H7 (cell line): ENCODE results near the gene ADARB2. TPM values are rescaled to one million over a fixed set of nuclear protein-coding genes. Genes with fewer than 3 reads are reported as not detected.

Experiments used
- DNase-seq: peaks from one replicate; pipeline ENCODE4 v3.0.0; 2012
- H3K27me3 ChIP-seq: 2 replicates; pipeline ENCODE4 v1.6.0; 2011; ENCODE audit warnings: mild to moderate bottlenecking, low read length; ENCODE audit not compliant: control insufficient read depth, insufficient read depth
- H3K36me3 ChIP-seq: replicated peaks from 2 replicates; pipeline ENCODE4 v1.5.1; 2011; ENCODE audit warnings: low read length; ENCODE audit not compliant: control insufficient read depth, insufficient read depth
- H3K4me3 ChIP-seq: 2 replicates; pipeline ENCODE4 v1.5.1; 2011; ENCODE audit warnings: low read depth, mild to moderate bottlenecking, control low read depth, low read length, moderate library complexity; ENCODE audit not compliant: insufficient read depth
- total RNA-seq: library from RNA; depleted of rRNA; stranded (reverse); fragments of >200 nt; shearing (Covaris generic); gene quantifications from 2 replicates; pipeline ENCODE4 v1.2.3, GENCODE V29; 2014

Gene ADARB2
- total RNA-seq, 1 experiment from 2014 or later, result 1.5 TPM

DNA sequence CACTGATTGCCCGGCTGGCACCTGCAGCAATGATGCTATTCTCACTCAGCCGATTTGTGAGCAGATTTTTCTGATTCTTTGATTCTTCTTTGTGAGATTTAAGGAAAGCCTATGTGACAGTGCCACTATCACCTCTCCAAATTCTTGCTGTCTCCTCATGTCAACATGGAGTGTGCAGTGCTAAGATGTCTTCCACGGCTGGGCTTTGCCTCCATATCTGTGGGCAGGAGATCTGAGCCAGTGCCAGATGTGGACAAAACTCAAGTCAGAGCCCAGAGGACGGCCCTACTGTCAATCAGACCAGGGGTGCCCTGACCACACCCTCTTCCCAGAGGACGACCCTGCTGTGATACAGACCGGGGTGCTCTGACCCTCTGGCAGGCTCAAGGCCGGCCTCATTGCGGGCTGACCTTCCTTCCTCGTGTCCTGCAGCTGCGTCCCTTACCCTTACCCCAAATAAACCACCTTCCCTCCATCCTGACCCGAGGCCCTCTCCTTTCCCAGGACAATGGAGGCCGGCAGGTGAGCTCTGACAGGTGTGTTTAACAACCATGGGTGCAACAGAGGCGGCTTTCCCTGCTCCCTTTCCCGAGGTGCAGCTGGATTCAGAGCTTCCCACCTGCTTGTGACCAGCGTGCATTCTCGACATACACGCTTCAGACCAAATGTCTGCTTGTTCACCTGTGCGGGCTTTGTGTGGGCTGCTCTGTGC, 221.4 kb downstream of the ADARB2 start:
- peak; percentile 39 for DNase-seq
- Histone ChIP-seq H3K4me3 (no peak overlapping the region), H3K36me3 (no peaks in the 10 kb centered on the region), H3K27me3 (no peaks in the 10 kb centered on the region)

DNA sequence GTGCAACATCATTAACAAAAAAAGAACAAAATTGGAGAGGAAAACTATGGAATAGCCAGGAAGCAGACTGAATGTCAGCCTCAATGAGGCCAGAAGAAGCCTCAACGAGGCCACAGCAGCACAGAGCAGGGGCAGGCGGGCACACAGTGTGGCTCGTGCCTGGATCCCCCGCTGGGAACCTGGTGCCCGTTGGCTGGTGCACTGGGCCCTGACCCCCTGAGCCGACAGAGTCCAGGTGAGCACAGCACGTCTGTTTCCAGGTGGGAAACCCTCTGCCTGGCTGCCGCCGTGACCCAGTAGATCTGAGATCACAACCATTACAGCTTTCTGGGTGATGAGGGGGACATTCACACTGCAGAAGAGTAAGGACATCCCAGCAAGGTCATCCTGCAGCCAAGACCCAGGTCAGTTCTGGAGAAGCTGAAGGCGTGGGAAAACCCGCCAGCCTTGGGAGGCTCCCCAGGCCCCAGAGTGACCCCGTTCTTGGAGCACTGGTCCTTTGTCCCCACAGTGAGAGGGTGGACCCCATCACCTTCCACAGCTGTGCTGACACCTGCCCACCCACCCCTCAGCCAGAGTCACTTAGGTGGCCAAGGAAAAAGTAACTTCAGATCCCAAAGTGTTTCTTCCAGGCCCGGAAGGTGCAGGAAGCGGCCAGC, 222.1 kb downstream of the ADARB2 start:
- H3K36me3 ChIP-seq, result no peaks in the 10 kb centered on the region
- H3K27me3 ChIP-seq, result no peaks in the 10 kb centered on the region
- peak; percentile 24 for DNase-seq
- no peak overlapping the region for H3K4me3 ChIP-seq

DNA sequence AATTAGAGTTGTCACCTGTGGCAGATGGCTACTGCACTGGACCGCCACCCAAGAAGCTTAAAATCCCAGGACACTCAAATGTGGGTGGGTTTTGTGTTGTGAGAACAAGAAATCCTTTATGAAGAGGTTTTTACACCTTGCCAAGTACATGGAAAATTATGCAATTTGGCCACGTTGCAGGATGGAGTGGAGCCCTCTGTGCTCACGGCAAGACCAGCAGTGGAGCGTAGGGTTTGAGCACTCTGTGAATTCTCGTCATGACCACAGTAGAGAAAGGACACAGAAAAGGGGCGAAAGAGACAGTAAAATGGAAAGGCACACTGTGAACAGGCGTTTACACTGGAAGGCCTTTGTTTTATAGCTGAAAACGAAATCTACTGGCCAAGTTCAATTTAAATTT, 222.6 kb downstream of the ADARB2 start:
- peak; percentile 13 for DNase-seq
- H3K36me3 ChIP-seq, result no peaks in the 10 kb centered on the region
- no peak overlapping the region for H3K4me3 ChIP-seq
- no peaks in the 10 kb centered on the region for H3K27me3 ChIP-seq

DNA sequence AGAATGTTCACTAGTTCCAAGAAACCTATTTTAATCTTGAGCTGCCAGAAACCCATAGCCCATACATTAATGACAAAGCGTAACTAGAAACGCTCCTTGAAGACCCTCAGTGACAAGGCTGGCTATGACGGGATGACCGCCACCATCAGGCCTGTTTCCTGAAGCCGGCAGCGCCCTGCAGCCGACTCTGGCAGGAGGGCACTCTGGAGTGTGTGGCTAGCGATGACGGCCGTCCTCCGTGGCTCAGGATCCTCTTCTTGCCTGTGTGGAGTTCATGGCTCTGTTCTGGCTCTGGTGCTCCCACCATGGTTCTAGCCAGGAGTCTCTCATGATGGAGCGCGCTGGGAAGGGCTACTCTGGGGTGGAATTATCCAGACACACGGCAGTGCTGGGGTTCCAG, 224.1 kb downstream of the ADARB2 start:
- no peaks in the 10 kb centered on the region for H3K36me3 ChIP-seq
- H3K4me3 ChIP-seq, result no peak overlapping the region
- no peaks in the 10 kb centered on the region for H3K27me3 ChIP-seq
- peak; percentile 13 for DNase-seq

DNA sequence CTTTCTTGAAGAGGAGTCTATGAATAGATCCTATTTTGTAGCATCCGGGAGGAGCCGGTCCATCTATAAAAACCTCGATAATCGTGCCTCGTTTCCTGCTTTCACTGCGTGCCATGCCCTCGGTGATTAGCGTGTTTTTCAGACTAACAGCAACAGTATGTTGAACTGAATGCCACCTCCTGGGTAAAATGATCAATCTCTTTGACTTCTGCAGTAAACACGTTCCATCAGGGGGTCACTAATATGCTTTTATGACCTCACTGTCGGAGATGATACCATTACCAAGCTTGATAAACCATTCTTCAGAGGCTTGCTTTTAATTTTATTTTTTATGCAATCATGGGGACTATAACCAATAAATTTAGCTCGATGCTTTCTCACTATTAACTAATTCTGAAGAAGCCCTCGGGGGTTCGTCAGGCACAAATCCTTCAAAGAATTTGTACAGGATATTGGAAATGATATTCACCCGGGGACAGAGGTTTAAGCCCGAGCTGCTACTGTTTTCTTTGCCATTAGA, 228.3 kb downstream of the ADARB2 start:
- no peak for DNase-seq
- H3K27me3 ChIP-seq, result no peaks in the 10 kb centered on the region
- no peaks in the 10 kb centered on the region for H3K36me3 ChIP-seq
- H3K4me3 ChIP-seq, result no peak overlapping the region

DNA sequence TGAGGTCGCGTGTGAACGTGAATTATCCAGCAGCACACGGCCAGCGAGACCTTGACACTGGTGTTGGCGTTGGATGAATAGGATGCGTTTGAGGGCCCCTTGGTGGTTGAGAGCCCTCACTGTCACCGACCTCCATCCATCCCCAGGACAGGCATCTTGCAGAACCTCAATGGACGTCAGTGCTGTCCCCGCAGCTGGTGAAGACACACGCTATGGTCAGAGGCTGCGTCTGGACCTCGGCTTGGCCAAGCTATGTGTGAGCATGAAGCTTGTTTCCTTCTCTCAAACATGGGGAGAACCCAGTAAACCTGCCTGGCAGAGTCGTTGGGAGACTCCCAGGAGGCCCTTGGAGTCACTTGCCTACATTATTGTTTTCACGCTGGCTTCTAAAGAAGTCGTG, 229.2 kb downstream of the ADARB2 start:
- DNase-seq, result no peak
- Histone ChIP-seq H3K36me3 (no peaks in the 10 kb centered on the region), H3K4me3 (no peak overlapping the region), H3K27me3 (no peaks in the 10 kb centered on the region)

DNA sequence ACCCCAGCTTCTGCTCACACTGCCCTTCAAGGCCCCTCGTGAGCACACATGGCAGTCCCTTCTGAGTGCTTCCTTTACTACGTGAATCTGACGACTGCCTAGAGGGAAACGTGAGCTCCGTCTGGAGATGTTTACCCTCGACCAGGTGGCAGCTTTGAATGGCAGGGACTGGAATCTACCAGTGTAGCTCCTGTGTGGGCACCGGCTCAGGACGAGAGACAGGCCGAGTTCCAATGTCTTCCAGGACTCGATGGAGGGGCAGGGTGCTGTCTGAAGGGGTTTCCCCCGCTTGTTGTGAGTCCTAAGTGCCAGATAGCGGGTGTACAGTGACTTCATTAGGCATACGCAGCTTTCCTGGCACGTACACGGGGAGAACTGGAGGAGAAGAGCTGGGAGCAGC, 229.9 kb downstream of the ADARB2 start:
- H3K27me3 ChIP-seq, result no peaks in the 10 kb centered on the region

DNA sequence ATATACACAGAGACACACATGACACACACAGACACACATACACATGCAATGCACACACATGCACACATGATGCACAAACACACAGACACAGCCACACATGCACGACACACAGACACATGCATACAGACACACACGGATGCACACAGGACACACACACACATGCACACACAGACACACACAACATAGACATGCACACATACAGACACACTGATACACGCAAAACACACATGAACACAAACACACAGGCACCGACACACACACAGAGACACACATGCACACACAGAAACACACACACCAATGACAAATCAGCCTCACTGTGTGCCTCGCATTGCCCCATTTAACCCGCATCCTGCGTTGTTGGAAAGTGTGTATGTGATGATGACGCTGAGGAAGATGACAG, 232.4 kb downstream of the ADARB2 start:
- Histone ChIP-seq H3K4me3 (no peak overlapping the region), H3K27me3 (no peaks in the 10 kb centered on the region), H3K36me3 (no peaks in the 10 kb centered on the region)
- DNase-seq, result no peak

More for the DNA sequence above, 229.9 kb downstream of the ADARB2 start:
- no peak for DNase-seq
- Histone ChIP-seq H3K36me3 (no peaks in the 10 kb centered on the region), H3K4me3 (no peak overlapping the region)

DNA sequence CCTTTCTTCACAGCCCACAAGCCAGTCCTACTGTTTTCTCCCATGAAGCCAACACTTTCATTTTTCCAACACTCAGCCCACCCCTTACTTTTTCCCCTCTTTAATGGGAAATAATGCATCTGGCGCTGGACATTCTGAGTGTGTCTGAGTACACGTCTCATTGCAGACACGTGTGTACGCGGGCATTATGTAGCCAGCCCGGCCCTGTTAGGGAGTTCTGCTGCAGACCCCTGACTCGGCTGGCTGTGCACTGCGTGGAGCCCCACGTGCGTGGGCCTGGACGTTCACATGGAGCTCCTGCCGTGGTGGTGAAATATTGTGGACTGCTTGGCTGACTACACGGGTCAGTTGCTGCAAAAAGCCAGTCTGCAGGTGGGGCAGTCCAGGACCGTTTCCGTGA, 233.0 kb downstream of the ADARB2 start:
- no peak for DNase-seq
- Histone ChIP-seq H3K4me3 (no peak overlapping the region), H3K27me3 (no peaks in the 10 kb centered on the region), H3K36me3 (no peaks in the 10 kb centered on the region)

DNA sequence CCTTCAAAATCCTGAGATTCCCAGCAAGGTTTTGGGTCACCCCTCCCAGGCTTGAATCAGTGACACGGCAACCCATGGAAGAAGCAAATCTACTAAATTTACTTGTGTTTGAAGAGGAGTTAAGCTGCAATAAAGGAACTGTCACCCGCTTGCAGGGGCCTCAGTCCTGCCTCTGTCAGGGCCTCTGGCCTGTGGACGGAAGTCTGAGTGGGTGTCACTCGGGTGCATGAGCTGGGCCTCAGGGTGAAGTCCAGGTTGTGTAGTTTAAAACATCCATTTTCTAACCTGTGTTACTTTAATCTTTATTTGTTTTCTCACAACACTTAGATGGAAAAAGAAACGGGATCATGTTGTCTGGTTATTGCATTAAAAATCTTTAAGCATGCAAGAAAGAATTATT, 234.9 kb downstream of the ADARB2 start:
- Histone ChIP-seq H3K36me3 (no peaks in the 10 kb centered on the region), H3K4me3 (no peak overlapping the region), H3K27me3 (no peaks in the 10 kb centered on the region)
- no peak for DNase-seq

DNA sequence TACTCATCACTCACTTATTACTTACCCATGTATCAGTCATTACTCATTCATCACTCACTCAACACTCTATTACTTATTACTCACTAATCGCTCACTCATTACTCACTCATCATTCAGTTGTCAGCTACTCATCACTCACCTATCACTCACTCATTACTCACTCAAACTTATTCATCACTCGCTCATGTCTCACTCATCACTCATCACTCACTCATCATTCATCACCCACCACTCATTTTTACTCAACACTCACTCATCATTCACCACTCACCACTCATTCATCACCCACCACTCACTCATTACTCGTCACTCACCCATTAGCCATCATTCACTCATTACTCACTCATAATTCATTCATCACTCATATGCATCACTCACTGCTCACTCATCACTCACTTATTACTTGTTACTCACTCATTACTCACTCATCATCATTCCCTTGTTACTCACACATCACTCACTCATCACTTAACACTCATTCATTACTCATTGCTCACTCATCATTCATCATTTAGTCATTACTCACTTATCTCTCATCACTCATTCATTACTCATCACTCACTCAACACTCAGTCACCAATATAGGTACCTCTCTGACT, 237.9 kb downstream of the ADARB2 start:
- DNase-seq, result no peak
- no peaks in the 10 kb centered on the region for H3K27me3 ChIP-seq

DNA sequence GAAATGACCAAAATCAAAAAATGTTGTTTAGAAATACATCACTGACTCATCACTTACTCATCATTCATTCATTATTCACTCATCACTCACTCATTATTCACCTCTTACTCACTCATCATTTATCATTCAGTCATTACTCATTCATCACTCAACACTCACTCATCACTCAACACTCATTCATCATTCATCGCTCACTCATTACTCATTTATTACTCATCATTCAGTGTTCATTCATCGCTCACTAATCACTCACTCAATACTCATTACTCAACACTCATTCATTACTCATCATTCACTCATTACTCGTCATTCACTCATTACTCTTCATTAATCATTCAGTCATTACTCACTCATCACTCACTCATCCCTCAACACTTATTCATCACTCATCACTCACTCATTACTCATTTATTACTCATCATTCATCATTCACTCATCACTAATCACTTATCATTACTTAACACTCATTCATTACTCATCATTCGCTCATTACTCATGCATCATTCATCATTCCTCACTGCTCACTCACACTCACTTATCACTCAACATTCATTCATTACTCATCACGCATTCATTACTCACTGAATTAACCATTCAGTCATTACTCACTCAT, 238.5 kb downstream of the ADARB2 start:
- Histone ChIP-seq H3K27me3 (no peaks in the 10 kb centered on the region), H3K36me3 (no peaks in the 10 kb centered on the region)
- DNase-seq, result no peak

More for the DNA sequence above, 237.9 kb downstream of the ADARB2 start:
- H3K4me3 ChIP-seq, result no peak overlapping the region
- H3K36me3 ChIP-seq, result no peaks in the 10 kb centered on the region

DNA sequence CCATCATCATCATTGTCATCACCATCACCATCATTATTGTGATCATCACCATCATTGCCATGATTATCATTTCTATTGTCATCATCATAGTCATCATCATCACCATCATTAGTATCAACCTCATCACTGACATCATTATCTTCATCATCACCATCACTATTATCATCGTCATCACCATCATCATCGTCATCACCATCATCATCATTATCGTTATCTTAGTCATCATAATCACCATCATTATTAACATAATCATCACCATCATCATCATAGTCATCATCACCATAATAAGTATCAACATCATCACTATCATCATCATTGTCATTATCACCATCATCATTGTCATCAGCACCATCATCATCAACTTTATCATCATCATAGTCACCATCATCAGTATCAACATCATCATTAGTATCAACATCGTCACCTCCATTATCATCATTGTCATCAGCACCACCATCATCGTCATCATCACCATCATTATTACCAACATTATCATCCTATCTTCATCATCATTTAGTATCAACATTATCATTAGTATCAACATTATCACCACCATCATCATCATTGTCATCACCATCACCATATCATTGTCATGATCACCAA, 241.3 kb downstream of the ADARB2 start:
- no peak for DNase-seq
- no peaks in the 10 kb centered on the region for H3K27me3 ChIP-seq
- no peak overlapping the region for H3K4me3 ChIP-seq
- H3K36me3 ChIP-seq, result no peaks in the 10 kb centered on the region

More for the DNA sequence above, 238.5 kb downstream of the ADARB2 start:
- no peak overlapping the region for H3K4me3 ChIP-seq

DNA sequence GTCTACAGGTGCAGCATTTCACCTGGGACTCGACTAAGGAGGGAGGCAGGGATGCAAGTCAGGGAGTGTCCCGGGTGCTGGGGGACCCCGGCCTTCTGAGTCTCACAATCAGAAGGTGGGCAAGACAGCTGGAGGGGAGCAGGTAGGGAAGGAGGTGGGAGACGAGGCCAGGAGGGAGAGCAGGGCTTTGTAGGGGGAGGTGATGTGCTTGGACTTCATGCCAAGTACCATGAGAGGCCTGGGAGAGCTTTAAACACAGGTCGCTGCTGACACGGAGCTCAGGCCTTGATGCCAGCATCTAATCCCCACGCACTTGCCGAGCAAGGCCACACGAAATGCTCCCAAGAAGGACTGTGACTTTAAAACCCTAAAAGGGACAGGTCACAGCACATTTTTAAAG, 244.7 kb downstream of the ADARB2 start:
- Histone ChIP-seq H3K27me3 (no peaks in the 10 kb centered on the region), H3K4me3 (no peak overlapping the region), H3K36me3 (no peaks in the 10 kb centered on the region)
- peak; percentile 6 for DNase-seq
